HG03460 (cell line): Measurements from ENCODE around the gene RBPJ.
"Not testable (repeated sequence)": the region's sequence is repeated elsewhere in the genome, so short reads cannot be mapped to it uniquely, and the experiment has no call there.

Experiments used
- ATAC-seq: cut with Tn5 transposase; IDR thresholded peaks from one replicate; pipeline ENCODE4 v1.9.1; 2021; ENCODE audit not compliant: unreplicated experiment

Gene RBPJ

GRCh38 chr4:26369132-26369531, 48.3 kb downstream of the RBPJ start:
- ATAC-seq, result no peak

DNA sequence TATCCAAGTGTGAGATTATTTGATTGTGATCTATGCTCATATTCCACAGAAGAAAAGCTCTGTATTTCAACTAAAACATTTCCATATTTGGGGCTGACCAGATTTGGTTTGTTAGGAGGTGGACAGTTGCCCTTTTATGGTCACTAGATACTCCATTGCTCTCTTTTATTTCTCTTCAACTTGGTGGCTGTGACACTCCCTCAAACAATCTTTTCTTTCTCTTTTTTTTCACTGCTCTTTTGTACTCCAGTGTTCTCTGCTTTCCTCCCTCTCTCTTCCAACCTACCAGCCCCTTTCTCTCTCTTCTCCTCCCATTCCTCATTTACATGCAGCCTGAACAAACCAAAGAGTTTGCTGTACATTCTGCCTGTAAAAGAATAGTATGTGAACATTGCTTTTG, 48.8 kb downstream of the RBPJ start:
- ATAC-seq, result no peak

DNA sequence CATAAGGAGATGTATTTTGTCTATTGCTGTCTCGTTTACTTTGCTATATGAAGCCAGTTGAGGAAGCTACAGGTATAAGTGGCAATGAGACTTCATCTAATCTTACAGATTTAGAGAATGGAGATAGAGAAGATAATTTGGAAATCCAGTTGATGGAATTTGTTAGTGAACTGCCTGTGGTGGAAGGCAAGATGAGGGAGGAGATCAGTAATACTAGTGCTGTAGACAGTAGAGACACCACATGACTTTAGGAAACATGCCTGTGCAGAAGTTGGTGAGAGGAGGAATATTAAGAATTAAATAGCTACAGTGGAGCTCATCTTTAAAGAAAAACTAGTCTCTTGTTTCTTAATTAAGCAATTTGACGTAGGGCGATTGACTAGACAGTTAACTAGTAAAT, 51.3 kb downstream of the RBPJ start:
- ATAC-seq, result no peak

DNA sequence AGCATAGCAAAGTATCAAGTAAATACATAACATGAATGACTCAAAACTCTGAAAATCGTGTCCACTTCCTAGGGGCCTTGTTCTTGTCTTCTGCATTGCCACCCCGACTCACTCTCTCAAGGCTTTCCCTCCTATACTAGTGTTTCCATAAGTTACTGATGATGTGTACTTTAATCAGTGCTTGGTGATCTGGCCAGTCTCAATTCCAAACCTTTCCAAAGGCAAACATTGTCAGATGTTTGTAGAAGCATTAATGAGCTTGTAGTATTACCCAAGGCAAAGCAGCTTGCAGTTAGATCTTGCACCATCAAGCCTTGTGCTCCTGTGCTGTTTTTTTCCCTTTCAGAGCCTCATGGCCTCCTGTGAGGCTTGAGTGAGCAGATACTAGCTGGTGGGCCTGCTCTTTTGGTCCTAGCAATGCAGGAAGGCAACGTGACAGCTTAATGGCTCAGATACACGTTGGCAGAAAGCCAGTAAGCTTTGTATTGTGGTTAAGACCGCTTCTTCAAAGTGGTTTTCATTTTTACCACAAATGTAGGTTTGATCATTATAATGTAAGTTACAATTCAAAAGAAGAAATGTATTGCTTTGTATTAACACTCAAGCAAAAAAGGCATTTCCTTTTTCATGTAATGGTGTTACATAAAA, 51.8 kb downstream of the RBPJ start:
- peak; percentile 81 for ATAC-seq

GRCh38 chr4:26375551-26375950, 54.7 kb downstream of the RBPJ start:
- no peak for ATAC-seq

DNA sequence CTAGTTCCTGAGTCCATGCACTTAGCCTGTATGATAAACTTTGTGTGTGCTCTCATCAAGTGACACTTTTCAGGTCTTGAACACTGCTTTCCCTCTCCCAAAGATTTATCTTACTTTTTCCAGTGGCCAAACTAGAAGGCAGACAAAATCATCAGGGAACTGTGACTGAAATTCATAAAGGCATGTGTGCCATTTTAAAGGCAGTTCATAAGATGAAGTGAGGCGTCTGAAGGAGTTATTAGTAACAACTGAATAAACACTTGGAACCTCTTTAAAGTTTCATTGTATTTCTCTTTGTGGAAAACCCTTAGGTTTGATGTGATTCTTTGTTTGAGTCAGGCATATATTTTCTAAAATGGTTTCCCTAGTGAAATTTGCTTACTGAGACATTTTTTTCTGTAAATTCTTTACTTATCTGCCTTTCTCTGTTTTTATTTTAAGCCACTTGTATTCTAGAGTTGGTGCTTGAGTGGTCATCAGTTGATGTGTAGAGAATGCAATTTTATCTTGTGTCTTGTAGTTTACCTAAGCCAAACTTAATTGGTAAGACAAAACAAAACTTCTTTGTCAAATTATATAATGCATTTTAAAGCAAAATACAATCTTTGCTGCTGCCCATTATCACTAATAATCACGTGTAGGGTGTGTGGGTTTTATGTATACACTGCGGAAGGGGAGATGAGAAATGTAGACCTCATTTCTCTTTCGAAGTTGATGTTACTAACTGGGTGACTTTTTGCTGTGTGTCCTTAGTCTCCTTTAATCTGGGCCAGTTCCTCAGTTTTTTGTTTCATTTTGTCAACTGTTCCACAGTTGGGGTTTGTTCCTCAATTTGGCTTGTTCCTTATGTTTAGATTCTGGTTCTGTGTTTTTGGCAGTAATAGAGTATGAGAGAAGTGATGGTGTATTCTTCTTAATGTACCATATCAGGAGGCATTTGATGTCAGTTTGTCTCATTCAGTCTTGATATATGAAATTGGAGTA, 56.8 kb downstream of the RBPJ start:
- no peak for ATAC-seq

DNA sequence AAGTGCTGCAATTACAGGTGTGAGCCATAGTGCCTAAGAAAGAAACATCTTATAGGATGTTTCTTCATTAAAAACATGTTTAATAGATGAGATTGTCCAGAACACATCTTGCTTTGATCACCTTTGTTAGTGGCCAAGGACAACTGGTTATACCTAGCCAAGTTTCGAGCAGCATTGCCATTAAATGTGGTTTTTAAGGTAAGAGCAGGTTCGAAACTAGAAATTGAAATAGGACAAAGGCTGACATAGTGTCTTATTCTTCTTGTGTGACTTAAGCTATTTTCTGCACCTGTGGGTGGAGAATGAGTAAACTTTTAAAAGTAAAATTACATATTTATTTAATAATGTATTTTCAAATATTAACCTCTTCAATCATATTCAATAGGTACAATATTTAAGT, 59.0 kb downstream of the RBPJ start:
- no peak for ATAC-seq

- ATAC-seq, result no peak
These were observed 59.9 kb downstream of the RBPJ start for GRCh38 chr4:26380740-26381139.

DNA sequence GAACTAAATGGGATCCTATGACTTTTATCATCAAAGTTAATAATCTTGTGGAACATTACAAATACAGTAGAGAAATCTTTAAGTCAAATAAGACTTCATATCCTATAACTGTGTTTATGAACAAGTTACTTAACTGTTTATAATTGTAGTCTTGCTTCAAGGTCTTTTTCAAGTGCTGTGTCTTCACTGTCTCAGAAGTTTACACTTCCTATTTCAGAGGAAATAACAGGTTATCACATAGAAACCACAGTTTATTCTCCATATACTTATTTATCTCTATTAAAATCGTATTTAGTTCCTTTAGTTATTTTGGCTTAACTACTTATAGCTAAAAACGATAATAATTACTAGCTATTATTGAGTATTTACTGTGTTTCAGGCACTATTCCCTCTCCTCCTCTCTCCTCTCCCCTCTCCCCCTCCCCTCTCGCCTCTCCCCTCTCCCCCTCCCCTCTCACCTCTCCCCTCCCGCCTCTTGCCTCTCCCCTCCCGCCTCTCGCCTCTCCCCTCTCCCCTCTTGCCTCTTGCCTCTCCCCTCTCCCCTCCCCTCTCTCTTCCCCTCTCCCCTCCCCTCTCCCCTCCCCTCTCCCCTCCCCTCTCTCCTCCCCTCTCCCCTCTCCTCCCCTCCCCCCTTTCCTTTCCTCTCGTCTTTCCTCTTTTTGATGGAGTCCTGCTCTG, 63.7 kb downstream of the RBPJ start:
- no peak for ATAC-seq

DNA sequence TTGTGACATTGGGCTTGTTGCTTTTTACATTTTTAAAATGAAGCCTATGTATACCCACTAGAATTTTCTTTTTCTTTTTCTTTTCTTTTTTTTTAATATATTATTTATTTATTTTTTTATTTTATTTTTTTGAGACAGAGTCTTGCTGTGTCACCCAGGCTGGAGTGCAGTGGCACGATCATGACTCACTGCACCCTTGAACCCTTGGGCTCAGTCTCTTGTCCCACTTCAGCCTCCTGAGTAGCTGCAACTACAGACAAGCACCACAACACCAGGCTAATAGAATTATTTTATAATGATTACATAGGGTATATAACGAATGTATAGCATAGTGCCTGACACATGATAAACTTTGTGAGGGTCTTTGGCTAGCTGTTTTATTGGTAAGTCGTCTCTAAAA, 64.9 kb downstream of the RBPJ start:
- ATAC-seq, result no peak

- ATAC-seq, result no peak
These were observed 65.6 kb downstream of the RBPJ start for GRCh38 chr4:26386386-26386785.

GRCh38 chr4:26388671-26389070, 67.9 kb downstream of the RBPJ start:
- ATAC-seq, result no peak

DNA sequence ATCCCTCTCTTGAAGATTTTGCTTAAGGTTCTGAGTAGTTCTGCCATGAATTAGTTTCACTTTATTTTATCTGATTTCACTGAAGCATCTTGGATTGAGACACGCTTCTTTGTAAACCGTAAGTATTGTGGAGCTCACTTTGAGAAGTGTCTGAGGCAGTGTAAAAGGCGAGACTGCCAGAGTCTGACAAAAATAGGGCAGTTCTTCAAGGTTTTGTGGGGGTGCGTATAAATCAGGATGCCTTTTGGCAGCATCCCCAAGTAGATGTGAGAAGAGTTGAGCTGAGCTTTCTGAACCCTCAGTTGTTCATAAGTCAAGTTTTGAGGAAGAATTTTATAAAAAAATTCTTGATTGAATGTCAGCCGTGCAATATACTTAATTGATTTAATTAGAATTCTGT, 76.3 kb downstream of the RBPJ start:
- ATAC-seq, result no peak

- ATAC-seq, result no peak
These were observed 79.3 kb downstream of the RBPJ start for GRCh38 chr4:26400132-26400531.

- not testable (repeated sequence) for ATAC-seq
These were observed 81.2 kb downstream of the RBPJ start for GRCh38 chr4:26402017-26402416.

- ATAC-seq, result no peak
These were observed 81.6 kb downstream of the RBPJ start for GRCh38 chr4:26402458-26402857.

DNA sequence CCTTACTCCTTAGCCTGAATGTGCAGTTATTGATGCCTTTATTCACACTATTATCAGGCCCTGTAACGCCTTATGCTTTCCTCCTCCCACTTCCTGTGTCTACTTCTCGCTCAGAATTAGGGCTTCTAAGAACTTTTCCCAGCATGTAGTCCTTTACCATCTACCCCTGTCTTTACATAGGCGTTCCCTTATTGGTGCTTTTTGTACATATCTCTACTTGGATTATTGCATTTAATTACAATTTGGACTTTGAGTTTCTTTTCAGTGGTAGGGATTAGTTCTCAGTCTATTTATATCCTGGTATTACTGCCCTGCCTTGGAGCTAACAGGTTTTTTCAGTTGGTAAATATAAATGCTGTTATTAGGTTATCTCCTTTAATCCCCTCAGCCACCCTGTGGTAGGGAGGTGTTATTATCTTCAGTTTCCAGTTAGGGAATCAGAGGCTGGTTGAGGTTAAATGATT, 84.0 kb downstream of the RBPJ start:
- ATAC-seq, result no peak

- ATAC-seq, result no peak
These were observed 85.6 kb downstream of the RBPJ start for GRCh38 chr4:26406346-26406975.

DNA sequence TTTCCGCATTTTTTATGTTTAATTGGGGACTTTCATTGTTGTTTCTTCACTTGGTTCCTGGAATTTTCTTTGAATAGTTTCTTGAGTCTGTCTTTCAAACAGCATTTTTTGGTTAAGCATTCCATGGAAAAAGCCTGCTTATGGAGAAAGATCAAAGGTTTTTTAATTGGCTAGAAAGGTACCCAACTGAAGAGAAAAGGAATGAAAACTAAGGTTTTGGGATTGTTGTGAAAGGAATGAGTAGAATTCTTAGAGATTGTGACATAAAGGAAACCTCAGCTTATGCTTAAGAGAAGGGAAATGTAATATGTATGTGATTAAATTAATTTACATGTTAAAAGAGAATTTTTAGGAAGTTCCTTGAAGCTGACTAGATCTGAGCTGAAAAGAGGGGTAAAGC, 86.7 kb downstream of the RBPJ start:
- no peak for ATAC-seq

GRCh38 chr4:26410385-26411293, 89.8 kb downstream of the RBPJ start:
- no peak for ATAC-seq
